ENCODE measurements around the gene TACC2. TPM values are rescaled to one million over a fixed set of nuclear protein-coding genes. Genes with fewer than 3 reads are reported as not detected.

TACC2 gene
- total RNA-seq, 1 donor from 2014 or later = 400 TPM

DNA sequence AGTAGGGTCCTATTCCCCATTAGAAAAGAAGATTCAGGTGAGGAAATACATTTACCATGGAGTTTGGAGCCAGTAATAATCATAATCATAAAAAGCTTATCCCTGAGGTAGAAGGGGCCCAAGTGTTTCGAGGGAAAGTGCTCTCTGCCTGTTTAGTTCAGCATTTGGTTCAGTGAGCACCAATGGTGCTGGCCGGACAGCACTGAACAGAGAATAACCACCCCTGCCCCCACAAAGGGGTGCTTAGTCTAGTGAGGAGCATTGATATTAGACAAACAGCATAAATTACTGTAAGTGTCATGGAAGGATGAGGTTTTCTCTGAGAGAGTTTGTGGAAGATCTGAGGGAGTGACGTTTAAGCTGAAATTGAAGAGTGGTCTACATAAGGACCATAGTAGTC is 39.5 kb upstream of the TACC2 start:
- Histone ChIP-seq H3K9me3 (replicated peaks) (no peaks in the 10 kb centered on the region), H3K27ac (replicated peaks) (no peak overlapping the region), H3K4me3 (no peak overlapping the region), H3K4me1 (no peaks in the 10 kb centered on the region), H3K27me3 (ENCODE audit: low read depth) (no peaks in the 10 kb centered on the region), H3K36me3 (peaks cover 6% of the 10 kb centered on the region)
- no peak for DNase-seq
- TF ChIP-seq, protein P1, sequence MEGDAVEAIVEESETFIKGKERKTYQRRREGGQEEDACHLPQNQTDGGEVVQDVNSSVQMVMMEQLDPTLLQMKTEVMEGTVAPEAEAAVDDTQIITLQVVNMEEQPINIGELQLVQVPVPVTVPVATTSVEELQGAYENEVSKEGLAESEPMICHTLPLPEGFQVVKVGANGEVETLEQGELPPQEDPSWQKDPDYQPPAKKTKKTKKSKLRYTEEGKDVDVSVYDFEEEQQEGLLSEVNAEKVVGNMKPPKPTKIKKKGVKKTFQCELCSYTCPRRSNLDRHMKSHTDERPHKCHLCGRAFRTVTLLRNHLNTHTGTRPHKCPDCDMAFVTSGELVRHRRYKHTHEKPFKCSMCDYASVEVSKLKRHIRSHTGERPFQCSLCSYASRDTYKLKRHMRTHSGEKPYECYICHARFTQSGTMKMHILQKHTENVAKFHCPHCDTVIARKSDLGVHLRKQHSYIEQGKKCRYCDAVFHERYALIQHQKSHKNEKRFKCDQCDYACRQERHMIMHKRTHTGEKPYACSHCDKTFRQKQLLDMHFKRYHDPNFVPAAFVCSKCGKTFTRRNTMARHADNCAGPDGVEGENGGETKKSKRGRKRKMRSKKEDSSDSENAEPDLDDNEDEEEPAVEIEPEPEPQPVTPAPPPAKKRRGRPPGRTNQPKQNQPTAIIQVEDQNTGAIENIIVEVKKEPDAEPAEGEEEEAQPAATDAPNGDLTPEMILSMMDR (IDR thresholded peaks at IDR 0.05; ENCODE audit: borderline replicate concordance) = no peak
- intact Hi-C loops (cut with micrococcal nuclease) = no loop called here

DNA sequence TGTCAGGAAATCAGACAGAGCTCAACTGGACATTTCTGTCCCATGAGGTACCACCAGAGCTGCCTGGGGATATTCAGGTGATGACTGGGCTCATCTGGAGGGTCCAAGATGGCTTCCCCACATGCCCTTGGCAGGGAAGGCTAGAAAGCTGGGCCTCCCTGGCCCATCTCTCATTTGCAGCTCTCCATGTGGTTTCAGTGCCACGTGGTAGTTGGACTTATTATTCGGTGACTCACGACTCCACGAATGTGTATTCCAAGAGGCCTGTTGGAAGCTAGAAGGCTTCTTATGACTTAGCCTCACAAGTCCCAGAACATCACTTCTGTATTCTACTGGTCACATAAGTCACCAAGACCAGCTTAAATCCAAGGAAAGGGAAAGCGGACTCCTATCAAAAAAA is 36.7 kb upstream of the TACC2 start:
- H3K4me1 ChIP-seq = no peaks in the 10 kb centered on the region
- H3K4me3 ChIP-seq = no peak overlapping the region
- no peak for DNase-seq
- H3K9me3 ChIP-seq (replicated peaks) = no peaks in the 10 kb centered on the region
- H3K27me3 ChIP-seq (ENCODE audit: low read depth) = no peaks in the 10 kb centered on the region
- no peak overlapping the region for H3K27ac ChIP-seq (replicated peaks)
- intact Hi-C loops (cut with micrococcal nuclease) = no loop called here
- H3K36me3 ChIP-seq = peaks cover 30% of the 10 kb centered on the region
- TF ChIP-seq, protein P1 (IDR thresholded peaks at IDR 0.05; ENCODE audit: borderline replicate concordance) = no peak

DNA sequence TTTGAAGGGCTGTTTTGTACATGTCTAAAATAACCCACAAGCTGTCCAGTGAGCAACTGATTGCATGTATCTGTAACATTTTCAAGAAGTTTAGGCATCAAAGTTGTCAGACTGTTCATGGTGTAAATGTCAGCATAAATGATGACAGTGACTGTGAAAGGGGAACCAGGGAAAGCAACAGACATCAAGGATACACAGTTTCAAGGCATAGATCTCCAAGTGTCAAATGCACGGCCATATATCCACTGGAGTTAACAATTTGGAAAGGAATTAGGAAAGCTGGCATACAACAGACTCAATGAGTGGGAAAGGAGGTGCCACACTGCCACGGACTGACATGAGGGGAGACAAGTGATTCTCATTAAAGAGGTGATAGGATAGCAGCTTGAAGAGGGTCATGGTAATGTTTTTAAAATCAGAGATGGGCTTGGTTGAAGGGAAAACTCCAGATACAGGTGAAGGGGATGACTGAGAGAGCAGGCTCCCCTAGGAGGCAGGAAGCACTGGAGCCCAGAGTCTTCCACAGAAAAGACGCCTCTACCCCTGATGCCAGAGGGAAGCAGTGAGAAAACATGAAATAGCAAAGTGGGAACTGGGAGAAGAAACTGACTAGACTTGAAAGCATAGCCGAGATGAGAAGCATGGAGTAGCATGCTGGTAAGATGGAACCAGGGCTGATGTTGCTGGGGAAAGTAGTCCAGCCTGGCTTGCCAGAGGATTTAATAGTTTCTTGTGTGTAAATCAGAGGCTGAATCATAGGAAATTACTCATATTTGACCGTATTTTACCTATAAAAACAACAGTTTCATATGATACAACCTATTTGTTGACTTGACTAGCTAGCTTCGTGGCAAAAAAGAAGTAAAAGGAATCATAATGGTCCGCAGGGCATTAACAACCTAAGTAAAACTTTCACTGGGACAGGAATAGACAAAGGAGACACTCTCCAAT is 32.6 kb upstream of the TACC2 start:
- Histone ChIP-seq H3K27me3 (ENCODE audit: low read depth) (no peaks in the 10 kb centered on the region), H3K9me3 (replicated peaks) (no peaks in the 10 kb centered on the region), H3K36me3 (peaks cover 65% of the 10 kb centered on the region), H3K27ac (replicated peaks) (no peak overlapping the region), H3K4me3 (no peak overlapping the region), H3K4me1 (no peaks in the 10 kb centered on the region)
- intact Hi-C loops (cut with micrococcal nuclease) = no loop called here
- TF ChIP-seq, protein P1 (IDR thresholded peaks at IDR 0.05; ENCODE audit: borderline replicate concordance) = no peak
- no peak for DNase-seq

DNA sequence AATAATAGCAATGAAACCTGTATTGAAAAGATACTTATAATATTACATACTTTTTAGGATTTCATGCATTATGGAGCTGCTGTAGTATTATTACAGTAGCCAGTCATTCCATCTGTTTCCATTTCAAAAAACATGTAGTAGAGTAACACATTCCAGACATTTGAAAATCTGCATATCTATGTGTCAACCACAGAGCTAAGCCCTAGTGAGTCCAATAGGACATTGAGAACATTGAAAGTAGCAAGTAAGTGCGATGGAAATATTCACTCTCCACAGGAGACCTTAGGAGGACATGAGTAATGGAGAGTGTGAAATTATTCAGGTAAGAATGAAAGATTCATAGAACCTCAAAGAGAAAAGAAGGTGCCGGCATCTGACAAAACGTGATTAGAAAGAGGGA is 29.3 kb upstream of the TACC2 start:
- Histone ChIP-seq H3K4me3 (no peak overlapping the region), H3K4me1 (no peaks in the 10 kb centered on the region), H3K27me3 (ENCODE audit: low read depth) (no peaks in the 10 kb centered on the region), H3K36me3 (peaks cover 74% of the 10 kb centered on the region), H3K27ac (replicated peaks) (no peak overlapping the region), H3K9me3 (replicated peaks) (no peaks in the 10 kb centered on the region)
- no peak for DNase-seq
- TF ChIP-seq, protein P1 (IDR thresholded peaks at IDR 0.05; ENCODE audit: borderline replicate concordance) = no peak
- intact Hi-C loops (cut with micrococcal nuclease) = no loop called here

DNA sequence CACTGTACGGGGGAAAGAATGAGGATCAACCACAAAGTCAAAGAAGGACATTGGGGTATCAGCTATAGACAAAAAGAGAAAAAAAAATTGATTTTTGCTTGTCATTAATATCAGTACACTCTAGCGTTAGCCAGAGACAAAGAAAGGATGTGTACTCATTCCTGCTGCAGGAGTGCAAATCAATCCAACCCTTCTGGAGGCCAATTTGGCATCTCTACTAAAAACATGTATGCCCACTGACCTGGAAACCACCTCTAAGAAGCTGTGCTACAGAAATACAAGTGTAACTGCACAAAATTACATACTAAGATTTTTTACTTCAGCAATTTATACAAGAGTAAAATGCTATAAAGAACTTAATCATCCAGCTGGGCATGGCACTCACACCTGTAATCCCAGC is 27.5 kb upstream of the TACC2 start:
- intact Hi-C loops (cut with micrococcal nuclease) = no loop called here
- Histone ChIP-seq H3K27me3 (ENCODE audit: low read depth) (no peaks in the 10 kb centered on the region), H3K36me3 (peaks cover 78% of the 10 kb centered on the region), H3K4me3 (no peak overlapping the region), H3K27ac (replicated peaks) (no peak overlapping the region), H3K9me3 (replicated peaks) (no peaks in the 10 kb centered on the region), H3K4me1 (no peaks in the 10 kb centered on the region)
- TF ChIP-seq, protein P1 (IDR thresholded peaks at IDR 0.05; ENCODE audit: borderline replicate concordance) = no peak
- DNase-seq = no peak
